Dedifferentiated amniotic fluid mesenchymal stem cell (primary cell): ENCODE measurements around the gene ZNF599.

Source experiments
- DNase-seq: peaks from one replicate; pipeline ENCODE4 v3.0.0-alpha.2; 2016; ENCODE audit errors: extremely low spot score

ZNF599 gene

DNA sequence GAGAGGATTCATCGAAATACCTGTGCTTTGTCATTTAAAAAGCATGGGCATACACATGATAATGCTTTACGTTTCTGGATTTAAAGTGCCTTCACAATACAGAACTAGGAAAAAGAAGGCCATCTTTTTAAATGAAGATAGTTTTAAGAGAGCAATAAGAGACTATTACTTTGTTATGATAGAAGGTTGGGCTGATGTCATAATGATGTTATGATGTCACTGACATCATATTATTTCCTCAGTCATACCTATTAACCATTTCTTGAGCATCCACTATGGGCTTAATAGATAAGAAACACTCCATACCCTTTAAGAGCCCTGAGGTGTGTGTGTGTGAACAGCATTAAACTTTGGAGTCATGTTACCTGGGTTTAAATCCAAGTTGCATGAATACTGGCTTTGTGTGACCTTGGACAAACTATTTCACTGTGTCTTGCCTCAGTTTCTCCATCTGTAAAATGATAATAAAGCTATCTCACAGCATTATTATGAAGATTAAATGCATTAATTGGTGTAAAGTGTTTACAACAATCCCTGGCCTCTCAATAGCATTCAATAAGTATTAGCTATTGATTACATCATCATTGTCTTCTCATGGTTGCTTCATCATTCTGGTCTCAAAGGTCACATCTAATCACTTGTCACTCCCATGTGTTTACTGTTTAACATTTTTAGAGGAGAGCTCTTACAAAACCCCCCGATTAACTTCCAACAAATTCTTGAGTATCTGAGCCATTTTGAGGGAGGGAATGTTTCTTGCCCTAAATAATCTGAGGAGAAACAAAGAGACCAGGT, 27.9 kb downstream of the ZNF599 start:
- DNase-seq, result no peak

DNA sequence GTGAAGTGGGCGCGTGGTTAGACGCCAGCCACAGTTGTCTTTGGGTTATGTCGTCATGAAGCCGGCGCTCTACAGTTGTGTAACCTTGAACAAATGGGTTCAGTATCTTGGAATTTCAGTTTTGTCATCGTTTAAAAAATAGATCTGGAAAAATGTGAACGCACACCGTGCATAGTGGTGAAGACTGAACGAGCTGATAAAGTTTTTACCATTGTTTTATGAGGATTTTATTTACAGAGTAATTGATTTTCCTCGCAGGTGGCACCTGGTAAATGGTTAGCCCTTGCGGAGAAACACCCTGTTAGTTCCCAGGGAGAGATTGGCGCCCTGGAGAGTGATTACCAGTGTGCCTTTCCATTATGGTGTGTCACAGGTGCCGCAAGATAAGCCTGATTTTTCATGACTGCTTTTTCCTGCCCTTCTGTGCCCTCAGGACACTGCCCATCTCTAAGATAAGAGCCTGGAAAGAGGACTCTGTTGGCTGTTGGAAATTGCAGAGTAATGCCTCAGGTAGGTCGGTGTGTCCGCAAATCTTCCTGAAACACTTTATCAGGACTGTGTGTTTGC, 38.4 kb downstream of the ZNF599 start:
- DNase-seq, result peak; percentile 82

DNA sequence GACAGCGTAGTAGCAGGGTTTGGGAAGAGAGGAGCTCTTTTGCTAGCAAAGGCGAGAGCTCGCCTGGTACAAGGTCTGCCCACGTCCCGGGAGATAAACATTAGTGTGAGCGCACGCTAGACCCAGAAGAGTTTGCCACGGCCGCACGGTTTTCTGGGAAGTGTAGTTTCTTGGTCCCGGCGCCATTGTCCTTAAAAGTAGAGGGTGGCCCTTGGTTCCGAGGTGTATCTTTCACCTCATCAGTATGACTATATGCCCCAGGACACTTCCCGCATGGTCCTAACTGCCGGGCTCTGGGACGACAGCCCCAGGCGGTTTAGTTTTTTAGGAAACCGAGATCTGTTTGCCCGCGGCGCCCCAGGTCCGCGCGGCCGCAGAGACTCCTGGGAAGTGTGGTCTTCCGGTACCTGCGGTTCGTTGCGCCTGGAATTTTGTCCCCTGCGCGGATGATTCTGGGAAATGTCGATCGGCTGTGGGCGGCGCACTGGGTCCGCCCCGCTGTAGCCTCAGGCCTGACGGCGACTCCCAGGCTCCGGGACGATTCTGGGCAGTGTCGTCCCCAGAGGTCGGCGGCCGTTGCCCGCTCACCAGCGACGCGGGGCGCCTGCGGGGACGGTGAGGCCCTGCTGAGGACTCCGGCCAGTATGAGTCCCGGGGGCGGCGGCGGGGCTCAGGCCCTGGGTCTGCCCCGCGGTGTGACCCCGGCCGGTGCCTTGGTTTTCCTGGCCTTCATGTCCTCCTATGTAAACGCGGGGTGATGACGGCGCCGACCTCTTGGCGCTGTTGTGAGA, 39.1 kb downstream of the ZNF599 start, which contains the start of gene ZNF181:
TSS of gene ZNF181 (plus strand) at position 498 of the 791 bp plus-strand sequence. CDS start 795 bp downstream, outside the sequence.
- DNase-seq, result peak; percentile 88

- DNase-seq, result no peak
Observed at GRCh38 chr19:34733266-34733745, 39.7 kb downstream of the ZNF599 start.

DNA sequence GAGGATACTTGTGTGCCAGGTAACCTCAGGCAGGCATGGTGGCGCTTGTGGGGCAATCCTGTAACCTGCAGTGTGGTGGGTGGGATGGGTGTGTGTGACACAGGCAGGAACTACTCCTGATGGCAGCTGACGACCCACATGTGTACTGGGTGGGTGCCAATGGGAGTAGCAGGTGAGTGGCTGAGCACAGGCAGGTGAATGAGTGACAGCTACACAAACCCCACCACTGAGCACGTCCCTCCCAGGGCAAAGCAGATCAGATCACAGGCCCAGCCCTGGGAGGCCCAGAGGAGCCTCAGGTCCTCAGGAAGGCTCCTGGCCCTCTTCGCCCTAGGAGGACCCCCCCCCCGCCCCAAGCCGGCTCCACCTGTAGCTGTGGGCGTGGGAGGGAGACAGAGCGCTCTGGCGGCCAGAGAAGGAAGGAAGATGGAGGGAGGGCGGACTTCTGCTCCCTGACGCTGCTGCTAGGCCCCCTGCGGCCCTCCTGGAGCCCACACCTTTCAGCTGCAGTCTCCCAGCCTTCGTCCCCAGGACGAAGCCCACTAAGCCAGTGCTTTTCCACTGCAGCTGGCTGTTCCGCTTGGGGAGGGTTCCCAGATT, 40.3 kb downstream of the ZNF599 start:
- DNase-seq, result no peak

DNA sequence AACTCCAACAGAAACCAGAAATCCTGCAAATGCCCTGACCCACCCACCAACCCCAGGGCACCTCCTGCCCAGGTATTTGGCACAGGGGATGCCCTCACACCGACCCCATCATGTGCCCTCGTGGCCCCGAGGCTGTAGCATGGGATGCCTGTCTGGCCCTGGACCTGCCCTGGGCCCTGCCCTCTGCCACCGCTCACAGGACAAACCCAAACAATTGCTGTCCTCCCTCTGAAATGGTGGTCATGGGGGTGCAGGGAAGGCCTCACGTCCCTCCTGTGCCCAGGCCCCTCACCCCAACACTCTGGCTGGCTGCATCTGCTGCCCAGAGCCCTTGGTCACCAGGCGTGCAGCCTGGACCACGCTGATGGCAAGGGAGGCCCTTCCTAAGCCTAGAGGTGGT, 41.1 kb downstream of the ZNF599 start:
- DNase-seq, result no peak

DNA sequence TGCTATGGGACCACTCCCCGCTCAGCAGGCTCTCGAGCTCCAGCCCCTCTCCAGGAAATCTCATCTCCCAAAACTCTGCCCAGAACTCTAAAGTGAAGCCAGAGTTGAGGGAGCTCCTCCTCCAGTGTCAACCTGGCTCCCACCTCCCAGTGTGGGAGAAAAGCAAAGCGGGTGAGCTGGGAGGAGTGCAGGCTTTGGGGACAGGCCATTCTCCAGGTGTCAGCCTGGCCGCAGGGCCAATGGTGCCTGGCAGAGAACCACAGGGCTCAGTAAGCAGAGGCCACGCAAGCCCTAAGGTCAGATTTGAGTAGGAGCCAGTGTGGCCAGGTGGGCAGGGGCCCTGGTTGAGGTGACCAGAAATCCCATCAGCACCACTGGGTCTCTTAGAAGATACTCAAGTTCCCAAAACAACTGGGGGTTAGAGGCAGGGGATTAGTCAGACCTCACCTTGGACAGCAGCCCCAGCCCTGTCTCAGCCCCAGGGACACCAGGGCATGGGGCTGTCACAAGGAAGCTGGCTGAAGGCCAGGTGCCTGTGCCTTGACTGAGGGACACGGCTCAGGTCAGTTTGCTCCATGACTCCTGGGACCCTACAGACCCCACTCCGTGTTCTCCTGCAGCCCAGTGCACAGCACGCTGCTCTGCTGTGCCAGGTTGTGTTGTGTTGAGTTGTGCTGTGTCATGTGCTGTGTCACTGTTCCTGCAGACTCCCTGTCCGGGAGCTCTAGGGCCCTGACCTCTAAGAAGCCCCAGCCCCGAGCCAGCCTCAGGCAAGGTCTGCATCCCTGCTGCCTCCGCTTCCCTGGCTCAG, 41.8 kb downstream of the ZNF599 start:
- DNase-seq, result no peak

DNA sequence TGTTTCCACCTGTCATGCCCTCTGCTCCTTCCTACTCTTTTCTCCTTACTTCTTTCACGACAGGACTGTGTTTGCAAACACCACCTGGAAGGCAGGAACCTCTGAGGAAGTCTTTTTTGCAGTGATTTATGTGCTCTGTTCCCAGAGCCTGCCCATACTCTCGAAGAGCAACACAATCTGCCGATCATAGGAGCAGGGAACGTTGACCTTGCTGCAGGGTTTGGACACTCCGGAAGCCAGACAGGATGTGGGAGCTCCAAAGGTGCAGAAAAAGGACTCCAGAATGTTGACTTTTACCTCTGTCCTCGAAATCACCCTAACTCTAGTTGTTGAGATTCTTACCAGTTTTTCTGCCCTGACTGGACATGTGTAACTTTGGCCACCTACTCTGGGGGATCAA, 47.6 kb downstream of the ZNF599 start:
- DNase-seq, result no peak

GRCh38 chr19:34722353-34722752, 50.7 kb downstream of the ZNF599 start:
- no peak for DNase-seq

DNA sequence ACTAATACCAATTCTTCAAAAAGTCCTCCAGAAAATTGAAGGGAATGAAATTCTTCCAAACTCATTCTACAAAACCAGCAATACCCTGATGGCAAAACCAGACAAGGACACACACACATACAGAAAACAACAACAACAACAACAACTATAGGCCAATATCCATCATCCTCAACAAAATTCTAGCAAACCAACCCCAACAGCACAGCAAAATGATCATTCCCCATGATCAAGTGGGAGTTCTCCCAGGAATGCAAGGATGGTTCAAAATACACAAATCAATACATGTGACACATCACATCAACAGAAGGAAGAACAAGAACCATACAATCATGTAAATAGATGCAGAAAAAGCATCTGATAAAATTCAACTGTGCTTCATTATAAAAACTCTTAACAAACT, 57.7 kb downstream of the ZNF599 start:
- DNase-seq, result no peak

DNA sequence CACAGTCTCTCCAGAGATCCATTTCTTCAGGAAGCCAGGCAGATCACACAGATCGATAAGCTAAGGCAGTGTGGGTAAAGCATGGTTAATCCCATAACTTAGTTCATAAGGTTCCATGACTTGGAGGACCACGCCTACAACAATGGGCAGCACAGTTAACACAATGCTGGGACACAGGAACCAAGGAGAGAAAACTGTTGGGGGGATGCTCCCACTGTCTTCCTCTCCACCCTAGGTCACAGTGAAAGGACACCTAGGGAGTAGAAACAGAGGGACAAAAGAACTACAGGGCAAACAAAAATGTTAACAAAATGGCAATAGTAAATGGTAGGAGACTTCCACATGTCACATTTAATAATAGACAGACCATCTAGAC, 59.8 kb downstream of the ZNF599 start:
- no peak for DNase-seq

- peak; percentile 77 for DNase-seq
Observed at GRCh38 chr19:34712395-34713261, 60.4 kb downstream of the ZNF599 start.

GRCh38 chr19:34711890-34712289, 61.1 kb downstream of the ZNF599 start:
- DNase-seq, result no peak
